ENCODE data around the gene STT3A. TPM values are rescaled to one million over a fixed set of nuclear protein-coding genes. Genes with fewer than 3 reads are reported as not detected.
A peak's percentile ranks its signal among the peaks of the same experiment; 100 is the strongest.

Gene STT3A
- total and polyA plus RNA-seq, 2 of the 13 experiments (the other 11 are each of a cell fraction or from before 2014, with no cell fraction given), result 229 to 319 TPM

GRCh38 chr11:125591649-125592304 is 875 bp upstream of the STT3A start (continued):
- TF ChIP-seq AHDC1 (CRISPR knock-in tag; IDR thresholded peaks at IDR 0.05; ENCODE audit: borderline replicate concordance), result 0 out of 2 replicates have a peak, but pooled peaks have one; percentile 51
- TF ChIP-seq ZBTB40 (IDR thresholded peaks at IDR 0.05), result no peak
- TF ChIP-seq ZBTB40 (CRISPR knock-in tag; IDR thresholded peaks at IDR 0.05), result 0 out of 2 replicates have a peak, but pooled peaks have one; percentile 18
- TF ChIP-seq RFXANK (CRISPR knock-in tag; IDR thresholded peaks at IDR 0.05), result no peak
- no peak for TF ChIP-seq AGO1 (IDR thresholded peaks at IDR 0.05; ENCODE audit: low read depth, low read length, poor library complexity, severe bottlenecking)
- no peak for TF ChIP-seq HOXA9 (CRISPR knock-in tag; IDR thresholded peaks at IDR 0.05; ENCODE audit: borderline replicate concordance)
- peak; percentile 96; the same call in 1 of the 2 replicates for TF ChIP-seq ZC3H4 (CRISPR knock-in tag; IDR thresholded peaks at IDR 0.05; ENCODE audit: borderline replicate concordance)
- TF ChIP-seq ZNF879 (CRISPR knock-in tag; IDR thresholded peaks at IDR 0.05), result 0 out of 2 replicates have a peak, but pooled peaks have one; percentile 73
- TF ChIP-seq, protein P1, sequence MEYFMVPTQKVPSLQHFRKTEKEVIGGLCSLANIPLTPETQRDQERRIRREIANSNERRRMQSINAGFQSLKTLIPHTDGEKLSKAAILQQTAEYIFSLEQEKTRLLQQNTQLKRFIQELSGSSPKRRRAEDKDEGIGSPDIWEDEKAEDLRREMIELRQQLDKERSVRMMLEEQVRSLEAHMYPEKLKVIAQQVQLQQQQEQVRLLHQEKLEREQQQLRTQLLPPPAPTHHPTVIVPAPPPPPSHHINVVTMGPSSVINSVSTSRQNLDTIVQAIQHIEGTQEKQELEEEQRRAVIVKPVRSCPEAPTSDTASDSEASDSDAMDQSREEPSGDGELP (IDR thresholded peaks at IDR 0.05; ENCODE audit: borderline replicate concordance, low read depth), result no peak
- TF ChIP-seq ZNF776 (CRISPR knock-in tag; IDR thresholded peaks at IDR 0.05), result no peak
